GM03348 (cell line): Measurements from ENCODE around the gene GUCY2D.
"Not testable (repeated sequence)": the region's sequence is repeated elsewhere in the genome, so short reads cannot be mapped to it uniquely, and the experiment has no call there.

Source experiments
- DNase-seq: peaks from one replicate; pipeline ENCODE4 v3.0.0; 2012; ENCODE audit warnings: low spot score

Gene GUCY2D

DNA sequence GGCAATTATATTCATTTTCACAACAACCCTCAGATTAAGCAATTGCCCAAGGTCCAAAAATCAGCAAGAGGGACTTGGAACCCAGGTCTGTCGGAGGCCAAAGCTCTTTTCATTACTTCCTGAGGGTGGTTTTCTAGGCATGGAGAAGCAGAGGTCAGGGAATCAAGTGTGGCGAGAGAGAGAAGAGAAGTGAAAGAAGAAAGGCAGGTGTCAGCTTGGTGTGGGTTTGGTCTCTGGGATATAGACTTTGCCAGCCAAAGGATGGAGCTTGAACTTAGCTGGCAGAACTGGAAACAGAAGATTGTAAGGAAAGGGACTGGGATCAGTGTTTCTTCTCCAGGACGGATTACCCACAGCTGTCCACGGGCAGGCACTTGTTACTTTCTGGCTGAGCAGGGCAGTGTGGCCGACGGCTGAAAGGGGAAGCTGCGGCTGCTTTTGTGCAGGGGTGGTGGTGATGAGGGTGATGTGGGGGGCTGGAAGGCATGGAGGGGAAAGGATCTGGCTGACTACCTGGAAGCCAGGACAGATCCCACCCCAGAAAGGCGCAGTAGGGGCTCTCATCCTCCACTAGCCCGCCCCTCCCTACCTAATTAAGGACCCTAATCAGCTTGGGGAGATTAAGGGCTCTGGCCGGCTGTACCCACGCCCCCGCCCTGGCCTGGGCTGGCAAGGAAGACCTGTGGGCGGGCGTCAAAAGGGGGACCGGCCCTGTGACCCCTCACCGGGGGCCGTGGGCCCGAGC is at the start of gene GUCY2D:
TSS of gene GUCY2D (plus strand) at position 640 of the 745 bp plus-strand sequence. CDS start 433 bp downstream, outside the sequence.
- DNase-seq: no peak

DNA sequence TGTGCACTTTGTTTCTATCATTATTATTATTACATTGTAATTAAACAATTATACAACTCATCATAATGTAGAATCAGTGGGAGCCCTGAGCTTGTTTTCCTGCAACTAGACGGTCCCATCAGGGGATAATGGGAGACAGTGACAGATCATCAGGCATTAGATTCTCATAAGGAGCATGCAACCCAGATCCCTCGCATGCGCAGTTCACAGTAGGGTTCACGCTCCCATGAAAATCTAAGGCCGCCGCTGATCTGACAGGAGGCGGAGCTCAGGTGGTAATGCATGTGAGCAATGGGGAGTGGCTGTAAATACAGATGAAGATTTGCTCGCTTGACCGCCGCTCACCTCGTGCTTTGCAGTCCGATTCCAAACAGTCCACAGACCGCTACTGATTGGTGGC is 49.1 kb upstream of the GUCY2D start:
- not testable (repeated sequence) for DNase-seq

DNA sequence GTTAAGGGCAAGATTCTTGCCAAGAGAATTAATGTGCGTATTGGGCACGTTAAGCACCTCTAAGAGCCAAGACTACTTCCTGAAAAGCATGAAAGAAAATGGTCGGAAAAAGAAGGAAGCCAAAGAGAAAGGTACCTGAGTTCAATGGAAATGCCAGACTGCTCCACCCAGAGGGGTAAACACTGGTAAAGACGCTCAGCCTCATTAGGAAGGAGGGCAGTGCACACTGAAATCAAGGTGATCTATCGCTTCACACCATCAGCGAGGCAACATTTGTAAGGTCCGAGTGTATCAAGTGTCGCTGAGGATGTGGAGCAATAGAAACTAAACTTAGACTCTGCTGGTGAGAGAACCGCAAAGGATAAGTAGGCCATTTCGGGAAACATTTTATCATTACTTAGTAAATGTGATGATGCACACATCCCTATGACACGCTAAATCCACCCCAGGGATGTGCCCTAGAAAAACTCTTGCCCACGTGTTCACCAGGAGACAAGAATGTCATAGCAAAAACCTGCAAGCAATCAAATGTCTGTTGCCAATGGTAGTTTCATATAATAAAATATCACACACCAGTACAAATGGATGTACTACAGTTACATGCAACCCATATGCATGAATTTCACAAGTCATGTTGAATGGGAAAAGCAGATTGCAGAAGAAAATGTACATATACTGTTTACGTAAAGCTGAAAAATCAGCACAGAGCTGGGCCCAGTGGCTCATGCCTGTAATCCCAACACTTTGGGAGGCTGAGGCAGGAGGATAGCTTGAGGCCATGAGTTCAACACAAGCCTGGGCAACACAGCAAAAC is 46.8 kb upstream of the GUCY2D start:
- no peak for DNase-seq

DNA sequence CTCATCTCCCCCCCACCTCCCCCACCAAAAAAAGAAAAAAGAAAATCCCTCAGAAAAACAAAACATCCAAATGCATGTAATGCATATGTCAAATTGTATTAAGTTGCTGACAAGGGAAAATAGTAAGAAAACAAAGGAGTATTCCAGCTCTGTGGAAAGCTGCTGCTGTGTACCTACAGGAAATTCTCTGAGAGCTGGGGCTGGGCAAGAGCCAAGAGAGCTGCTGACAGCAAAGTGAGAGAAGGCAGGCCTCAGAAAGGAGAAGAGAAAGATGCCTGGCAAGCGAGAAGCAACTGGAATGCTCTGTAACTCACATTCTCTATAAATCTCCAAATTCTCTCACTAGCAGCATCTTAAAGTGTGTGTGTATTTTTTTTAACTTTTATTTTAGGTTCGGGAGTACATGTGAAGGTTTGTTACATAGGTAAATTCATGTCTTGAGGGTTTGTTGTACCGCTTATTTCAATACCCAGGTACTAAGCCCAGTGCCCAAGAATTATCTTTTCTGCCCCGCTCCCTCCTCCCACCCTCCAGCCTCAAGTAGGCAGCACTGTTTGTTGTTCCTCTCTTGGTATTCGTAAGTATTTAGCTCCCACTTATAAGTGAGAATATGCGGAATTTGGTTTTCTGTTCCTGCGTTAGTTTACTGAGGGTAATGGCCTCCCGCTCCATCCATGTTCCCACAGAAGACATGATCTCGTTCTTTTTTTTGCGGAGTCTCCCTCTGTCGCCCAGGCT is 46.0 kb upstream of the GUCY2D start:
- DNase-seq: no peak

DNA sequence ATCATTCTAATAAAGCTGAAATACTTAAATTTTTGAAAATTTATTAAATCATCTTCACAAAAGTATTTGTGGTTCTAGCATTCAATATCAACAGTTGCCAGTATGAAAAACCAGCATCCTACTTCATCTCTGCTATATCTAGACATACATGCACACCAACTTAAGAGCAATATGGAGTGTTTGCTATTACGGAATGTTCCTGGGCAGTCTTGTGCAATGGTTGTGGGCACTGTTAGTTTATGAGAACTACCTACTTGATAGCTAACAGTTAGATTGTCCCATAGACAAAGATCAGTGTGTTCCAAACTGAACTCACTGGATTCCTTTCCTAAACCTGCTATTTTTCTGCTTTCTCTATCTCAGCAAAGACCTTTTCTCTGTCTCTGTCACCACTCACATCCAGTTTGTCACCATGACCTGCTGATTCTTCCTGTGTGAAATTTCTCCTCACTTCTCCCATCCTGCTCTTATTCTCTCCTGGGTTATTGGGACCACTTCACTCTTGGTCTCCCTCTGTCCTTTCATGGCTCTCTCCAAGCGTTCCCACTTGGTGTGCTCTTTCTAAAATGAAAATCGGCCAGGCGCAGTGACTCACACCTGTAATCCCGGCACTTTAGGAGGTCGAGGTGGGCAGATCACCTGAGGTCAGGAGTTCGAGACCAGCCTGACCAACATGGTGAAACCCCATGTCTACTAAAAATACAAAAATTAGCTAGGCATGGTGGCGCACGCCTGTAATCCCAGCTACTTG is 42.7 kb upstream of the GUCY2D start:
- DNase-seq: no peak

DNA sequence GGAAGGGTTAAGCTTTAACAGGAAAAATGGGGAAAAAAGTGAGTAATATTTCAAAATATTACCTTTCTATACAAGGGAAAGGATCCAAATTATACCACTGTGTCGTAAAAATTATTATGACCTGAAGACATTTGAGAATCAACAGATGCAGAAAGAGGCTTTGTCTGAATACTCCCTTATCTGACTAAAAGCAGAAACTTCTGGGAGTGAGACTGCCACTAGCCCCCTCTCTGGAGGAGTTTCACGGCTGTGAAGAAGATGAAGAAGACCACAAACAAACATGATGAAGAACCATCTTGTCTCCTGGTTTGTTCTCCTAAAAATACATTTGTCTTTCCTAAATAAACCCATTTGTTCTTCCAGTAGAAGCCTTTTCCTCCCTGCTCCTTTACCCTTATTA is 41.0 kb upstream of the GUCY2D start:
- no peak for DNase-seq

DNA sequence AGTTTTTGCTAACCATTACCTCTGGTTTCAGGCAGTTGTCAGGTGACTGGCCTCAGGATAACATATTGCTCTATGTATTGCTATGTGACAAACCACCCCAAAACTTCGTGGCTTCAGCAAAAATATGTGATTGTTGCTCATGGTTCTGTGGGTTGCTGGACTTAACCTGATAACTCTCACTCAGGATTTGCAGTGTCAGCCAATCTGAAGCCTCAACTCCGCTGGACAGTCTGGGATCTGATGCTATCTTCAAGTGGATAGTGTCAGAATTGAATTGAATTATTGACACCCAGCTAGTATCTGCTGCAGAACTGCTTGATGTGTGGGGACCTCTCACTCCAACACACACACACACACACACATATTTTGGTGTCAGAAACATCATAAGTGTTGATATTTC is 34.7 kb upstream of the GUCY2D start:
- DNase-seq: no peak

DNA sequence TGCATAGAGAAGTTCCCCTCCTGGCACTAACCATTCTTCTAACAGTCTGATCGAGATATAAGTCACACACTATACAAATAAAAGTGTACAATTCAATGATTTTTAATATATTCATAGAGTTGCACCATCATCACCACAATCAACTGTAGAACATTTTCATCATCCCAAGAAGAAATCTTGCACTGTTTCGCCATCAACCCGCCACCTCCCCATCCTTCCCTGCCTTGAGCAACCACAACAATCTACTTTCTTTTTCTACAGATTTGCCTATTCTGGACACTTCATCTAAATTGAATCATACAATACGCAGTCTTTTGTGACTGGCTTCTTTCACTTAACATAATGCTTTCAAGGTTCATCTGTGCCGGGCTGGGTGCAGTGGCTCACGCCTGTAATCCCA is 33.0 kb upstream of the GUCY2D start:
- no peak for DNase-seq

DNA sequence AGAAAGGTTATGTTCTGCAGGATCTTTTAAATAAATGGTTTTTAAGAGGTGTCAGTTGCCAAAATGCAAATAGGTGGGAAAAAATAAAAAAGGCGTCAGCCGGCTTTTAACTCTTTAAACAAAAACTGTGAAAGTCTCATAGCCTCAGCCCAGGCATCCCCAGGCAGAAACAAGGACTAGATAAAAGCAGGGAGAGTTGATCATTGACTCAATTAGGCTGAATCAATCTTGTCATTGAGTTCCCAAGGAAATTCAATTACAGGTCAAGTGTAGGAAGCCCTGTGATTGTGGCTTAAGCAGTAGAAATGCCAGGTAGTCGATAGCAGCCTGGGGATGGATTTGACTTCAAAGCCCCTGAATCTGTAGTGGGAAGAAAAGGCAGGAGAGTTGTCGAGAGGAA is 30.8 kb upstream of the GUCY2D start:
- no peak for DNase-seq

DNA sequence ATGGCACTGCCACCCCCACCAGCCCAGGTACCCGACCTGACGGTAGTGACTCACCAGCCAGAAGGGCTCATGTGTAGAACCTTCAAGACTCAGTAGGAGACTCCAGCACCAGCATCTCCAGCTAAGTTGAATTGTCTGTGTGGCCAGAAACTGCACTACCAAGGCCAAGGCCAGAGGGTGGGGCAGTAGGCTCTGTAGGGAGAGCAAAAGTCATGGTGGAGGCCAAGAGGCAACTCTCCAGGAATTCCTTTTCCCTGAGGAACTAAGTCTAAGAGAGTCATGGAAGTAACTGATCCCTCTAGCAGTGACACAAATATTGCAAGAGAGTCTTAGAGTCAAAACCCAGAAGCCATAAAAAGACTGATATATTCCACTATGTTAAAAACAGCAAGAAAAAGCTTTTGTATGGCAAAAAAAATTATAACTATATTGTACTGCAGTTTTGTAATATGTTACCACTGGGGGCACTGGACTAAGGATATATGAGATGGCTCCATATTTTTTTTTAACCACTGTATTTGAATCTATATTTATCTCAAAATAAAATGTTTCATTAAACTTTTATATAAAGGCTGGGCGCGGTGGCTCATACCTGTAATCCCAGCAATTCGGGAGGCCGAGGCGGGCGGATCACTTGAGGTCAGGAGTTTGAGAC is 30.2 kb upstream of the GUCY2D start:
- no peak for DNase-seq

DNA sequence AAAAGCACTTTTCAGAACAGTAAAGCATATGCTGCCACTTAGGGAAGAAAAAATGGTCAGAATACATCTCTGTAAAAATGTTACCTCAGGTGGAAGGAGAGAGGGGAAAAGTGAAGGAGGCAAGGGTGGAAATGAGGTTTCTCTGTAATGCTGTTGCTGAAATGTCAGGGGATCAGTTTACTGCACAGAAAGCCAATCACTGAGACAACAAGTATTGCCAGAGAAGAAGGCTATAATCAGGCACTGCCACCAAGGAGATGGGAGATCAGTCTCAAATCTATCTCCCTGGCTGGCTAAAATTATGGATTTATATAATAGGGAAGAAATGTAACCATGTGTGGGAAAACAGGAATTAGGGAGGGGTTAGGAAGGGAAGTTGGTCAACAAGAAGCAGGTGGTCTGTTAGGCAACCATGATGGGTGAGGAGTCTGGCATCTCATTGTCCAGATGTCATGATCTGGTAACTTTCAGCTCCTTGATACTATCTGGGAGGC is 27.7 kb upstream of the GUCY2D start:
- no peak for DNase-seq

DNA sequence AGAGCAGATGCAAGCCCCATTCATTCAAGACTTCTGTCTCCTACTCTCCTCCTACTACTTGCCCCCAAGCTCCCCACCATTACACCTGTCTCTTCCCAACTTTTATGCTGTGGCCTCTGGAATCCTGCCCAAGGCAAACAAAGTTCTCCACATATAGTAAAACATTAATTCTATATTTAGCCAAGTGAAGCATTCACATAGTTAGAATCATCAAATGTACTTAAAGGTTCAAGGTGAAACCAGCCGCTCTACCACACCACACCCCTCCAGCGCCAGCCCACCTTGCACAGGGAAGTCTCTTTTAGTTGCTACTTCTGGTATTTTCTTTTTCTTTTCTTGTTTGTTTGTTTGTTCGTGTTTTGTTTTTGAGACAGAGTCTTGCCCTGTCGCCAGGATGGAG is 25.4 kb upstream of the GUCY2D start:
- DNase-seq: no peak

DNA sequence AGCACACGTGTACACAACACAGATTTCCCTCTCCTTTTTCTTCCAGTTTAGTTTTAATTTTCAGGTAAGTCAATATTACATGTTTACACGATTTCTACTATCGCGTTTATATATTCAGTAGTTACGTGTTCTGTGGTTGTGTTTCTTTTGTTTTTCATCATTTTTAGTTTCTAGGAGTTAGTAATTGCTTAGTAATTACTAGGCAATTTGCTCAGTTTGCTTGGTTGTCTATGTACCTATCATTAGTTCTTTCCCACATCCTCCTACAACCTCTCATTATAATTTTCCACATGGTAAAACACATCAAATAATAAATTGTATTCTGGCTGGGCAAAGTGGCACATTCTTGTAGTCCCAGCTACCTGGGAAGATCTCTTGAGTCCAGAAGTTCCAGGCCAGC is 24.6 kb upstream of the GUCY2D start:
- DNase-seq: no peak

DNA sequence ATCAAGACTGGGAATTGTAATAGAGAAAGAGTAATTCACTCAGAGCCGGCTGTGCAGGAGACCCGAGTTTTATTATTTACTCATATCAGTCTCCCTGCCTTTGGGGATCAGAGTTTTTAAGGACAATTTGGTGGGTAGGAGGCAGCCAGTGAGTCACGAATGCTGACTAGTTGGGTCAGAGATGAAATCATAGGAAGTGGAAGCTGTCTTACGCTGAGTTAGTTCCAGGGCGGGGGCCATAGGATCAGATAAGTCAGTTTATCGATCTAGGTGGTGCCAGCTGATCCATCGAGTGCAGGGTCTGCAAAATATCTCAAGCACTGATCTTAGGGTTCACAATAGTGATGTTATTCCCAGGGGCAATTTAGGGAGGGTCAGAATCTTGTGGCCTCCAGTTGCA is 20.2 kb upstream of the GUCY2D start:
- DNase-seq: peak; percentile 63

DNA sequence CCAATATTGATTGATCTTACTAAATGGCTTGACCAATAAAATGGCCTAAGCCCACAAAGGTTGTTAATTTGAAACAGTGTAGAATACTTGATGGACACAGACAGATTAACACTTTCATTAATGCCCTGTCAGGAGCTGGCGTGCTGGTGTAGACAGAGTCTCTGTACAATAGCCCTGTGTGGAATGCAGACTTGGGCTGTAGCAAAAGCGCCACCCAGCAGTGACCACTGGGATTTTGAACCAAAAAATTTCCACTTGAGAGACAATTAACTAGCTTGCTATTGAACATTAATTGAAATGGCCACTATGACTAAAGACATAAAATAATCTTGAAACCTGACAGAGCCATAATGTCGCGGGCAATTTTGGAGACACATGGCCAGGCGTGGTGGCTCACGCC is 19.7 kb upstream of the GUCY2D start:
- no peak for DNase-seq

DNA sequence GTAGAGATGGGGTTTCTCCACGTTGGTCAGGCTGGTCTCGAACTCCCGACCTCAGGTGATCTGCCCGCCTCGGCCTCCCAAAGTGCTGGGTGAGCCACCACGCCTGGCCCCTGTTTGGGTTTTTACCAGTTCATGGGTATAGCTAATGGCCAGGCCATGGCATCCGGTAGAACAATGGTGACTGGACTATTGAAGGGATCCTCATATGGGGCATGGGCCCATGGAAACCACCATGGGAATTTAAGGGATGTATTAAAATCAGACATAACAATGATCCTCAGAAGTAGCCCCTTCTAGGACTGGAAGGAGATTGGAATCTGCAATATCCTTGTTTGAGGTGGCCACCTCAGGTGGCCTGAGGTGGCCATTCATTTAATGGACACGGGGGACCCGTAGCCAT is 17.5 kb upstream of the GUCY2D start:
- DNase-seq: no peak

DNA sequence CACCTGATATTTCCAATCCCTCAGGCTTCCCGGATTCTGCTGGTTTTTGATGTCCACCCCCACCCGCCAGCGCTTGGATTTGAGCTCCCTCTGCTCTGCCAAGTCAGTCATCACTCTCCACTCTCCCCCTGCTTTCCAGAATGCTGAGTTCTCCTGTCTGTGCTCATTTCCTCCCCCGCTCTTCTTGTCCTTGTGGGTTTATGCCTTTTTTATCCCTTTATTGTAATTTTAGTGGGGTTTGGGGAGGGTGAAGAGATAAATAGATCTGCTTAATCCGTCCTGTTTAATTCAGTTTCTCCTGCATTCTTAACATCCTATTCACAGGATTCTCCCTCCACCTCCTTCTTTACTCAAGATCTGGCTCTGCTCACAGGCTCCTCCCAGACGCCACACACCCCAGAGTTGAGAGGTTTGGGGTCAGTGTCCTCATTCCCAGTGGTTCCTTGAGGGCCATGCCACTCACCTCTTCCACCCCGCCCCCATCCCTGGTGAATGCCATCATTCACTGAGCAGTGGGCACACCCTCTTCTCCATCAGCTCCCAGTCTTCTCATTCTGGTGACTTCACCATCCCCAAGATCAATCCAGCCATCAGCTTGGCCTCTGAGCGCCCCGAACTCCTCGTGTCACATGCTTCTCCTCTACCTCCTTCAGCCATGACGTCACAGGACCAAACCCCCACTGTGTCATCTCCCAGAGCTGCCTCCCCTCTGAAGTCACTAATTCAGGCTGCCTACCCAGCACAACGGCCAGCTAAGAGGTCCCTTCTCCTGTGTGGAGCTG is 15.1 kb upstream of the GUCY2D start:
- peak; percentile 45 for DNase-seq

DNA sequence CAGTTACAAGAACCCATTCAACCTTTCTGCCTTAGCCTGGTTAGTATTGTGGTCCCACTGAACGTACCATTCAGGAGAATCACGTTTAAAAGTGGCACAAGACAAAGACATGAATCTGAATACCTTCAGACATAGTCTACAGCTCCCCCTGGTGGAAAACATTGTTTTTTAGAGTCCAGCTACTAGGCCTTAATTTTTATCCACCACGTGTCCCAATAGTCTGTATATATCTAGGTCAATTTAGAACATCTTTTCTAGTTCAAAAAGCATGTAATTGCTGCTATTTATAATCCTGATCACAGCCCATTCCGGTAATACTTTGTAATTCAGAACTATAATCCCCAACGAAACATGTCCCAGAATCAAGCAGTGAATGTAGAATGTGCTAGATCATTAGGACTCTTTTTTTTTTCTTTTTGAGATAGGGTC is 13.7 kb upstream of the GUCY2D start:
- peak; percentile 77 for DNase-seq

DNA sequence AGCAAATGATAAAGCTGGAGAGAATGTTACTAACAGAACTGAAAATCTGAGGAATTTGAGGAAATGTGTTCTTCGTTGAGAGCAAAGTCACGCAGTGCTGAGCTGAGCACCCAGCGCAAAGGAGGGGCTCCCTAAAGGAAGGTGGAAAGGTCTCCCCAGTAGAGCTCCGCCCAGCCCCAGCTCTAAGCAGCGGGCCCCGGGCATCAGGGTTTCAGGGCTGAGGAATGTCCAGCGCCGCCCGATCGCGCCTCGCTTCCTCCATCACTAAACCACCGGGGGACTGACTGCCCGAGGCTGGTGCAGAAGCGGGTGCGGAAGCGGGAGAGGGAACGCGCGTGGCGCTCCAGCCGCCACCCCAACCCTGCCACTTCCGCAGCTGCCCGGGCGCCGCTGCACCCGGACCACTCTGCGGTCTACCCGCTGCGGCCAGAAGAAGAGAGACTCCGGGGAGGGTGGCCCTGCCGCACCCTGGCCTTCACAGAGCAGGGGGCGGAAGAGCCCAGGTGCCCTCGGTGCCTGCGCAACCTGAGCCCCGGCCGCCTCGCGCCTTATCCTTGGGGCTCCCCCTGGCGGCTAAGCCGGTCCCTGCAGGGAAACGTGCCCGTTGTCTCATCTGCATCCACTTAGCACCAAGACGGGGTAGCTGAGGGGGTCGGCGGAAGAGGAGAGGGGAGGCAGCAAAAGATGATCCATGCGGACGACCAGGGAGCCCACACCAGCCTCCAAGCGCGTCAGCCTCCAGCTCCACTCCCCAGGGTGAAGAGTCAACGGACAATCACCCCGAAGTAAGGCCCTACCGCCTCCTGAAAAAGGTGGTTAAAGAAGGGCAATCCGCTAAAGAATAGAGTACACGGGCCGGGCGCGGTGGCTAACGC is 12.4 kb upstream of the GUCY2D start:
- DNase-seq: peak; percentile 91

DNA sequence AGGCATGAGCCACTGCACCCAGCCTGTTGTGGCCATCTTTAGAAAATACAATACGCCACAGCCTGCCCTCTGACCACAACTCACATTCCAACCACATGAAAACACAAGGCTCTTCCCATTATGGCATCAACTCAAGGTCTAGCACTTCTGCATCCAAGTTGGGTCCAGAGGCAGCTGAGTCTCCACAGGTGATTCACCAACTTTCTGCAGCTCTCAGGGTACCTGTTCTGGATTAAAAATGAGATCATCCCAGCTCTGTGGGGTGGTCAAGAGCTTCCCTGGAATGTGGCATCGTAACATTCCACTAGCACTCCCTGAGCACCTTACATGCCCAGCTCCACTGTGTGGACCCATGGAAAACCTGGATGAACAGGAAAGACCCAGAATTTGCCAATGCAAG is 9.9 kb upstream of the GUCY2D start:
- no peak for DNase-seq
